Measurements from ENCODE around the gene LHFPL2.

The LHFPL2 gene

GRCh38 chr5:78597068-78597973 lies 51.3 kb downstream of the LHFPL2 start:
- DNase-seq (ENCODE audit: low read depth in 2 of 2), result no peak

- DNase-seq (ENCODE audit: low read depth in 2 of 2), result no peak
Observed at GRCh38 chr5:78595458-78595921, 53.1 kb downstream of the LHFPL2 start.

- DNase-seq (ENCODE audit: low read depth in 2 of 2), result no peak
Observed at GRCh38 chr5:78594610-78595457, 53.7 kb downstream of the LHFPL2 start.

GRCh38 chr5:78594021-78594420 lies 54.6 kb downstream of the LHFPL2 start:
- no peak for DNase-seq (ENCODE audit: low read depth in 2 of 2)

- no peak for DNase-seq (ENCODE audit: low read depth in 2 of 2)
Observed at GRCh38 chr5:78593465-78593864, 55.1 kb downstream of the LHFPL2 start.

- no peak for DNase-seq (ENCODE audit: low read depth in 2 of 2)
Observed at GRCh38 chr5:78592735-78593386, 55.7 kb downstream of the LHFPL2 start.

- DNase-seq (ENCODE audit: low read depth in 2 of 2), result no peak
Observed at GRCh38 chr5:78591972-78592700, 56.4 kb downstream of the LHFPL2 start.

- no peak for DNase-seq (ENCODE audit: low read depth in 2 of 2)
Observed at GRCh38 chr5:78591138-78591612, 57.4 kb downstream of the LHFPL2 start.

- DNase-seq (ENCODE audit: low read depth in 2 of 2), result no peak
Observed at GRCh38 chr5:78589923-78590322, 58.6 kb downstream of the LHFPL2 start.

GRCh38 chr5:78588507-78588906 lies 60.1 kb downstream of the LHFPL2 start:
- no peak for DNase-seq (ENCODE audit: low read depth in 2 of 2)

GRCh38 chr5:78587775-78588291 lies 60.7 kb downstream of the LHFPL2 start:
- no peak for DNase-seq (ENCODE audit: low read depth in 2 of 2)

GRCh38 chr5:78587081-78587774 lies 61.3 kb downstream of the LHFPL2 start:
- DNase-seq (ENCODE audit: low read depth in 2 of 2), result no peak

GRCh38 chr5:78586251-78586650 lies 62.3 kb downstream of the LHFPL2 start:
- DNase-seq (ENCODE audit: low read depth in 2 of 2), result no peak

GRCh38 chr5:78578015-78578414 lies 70.6 kb downstream of the LHFPL2 start:
- no peak for DNase-seq (ENCODE audit: low read depth in 2 of 2)

- DNase-seq (ENCODE audit: low read depth in 2 of 2), result no peak
Observed at GRCh38 chr5:78577071-78577807, 71.3 kb downstream of the LHFPL2 start.

- no peak for DNase-seq (ENCODE audit: low read depth in 2 of 2)
Observed at GRCh38 chr5:78576376-78576775, 72.2 kb downstream of the LHFPL2 start.

- no peak for DNase-seq (ENCODE audit: low read depth in 2 of 2)
Observed at GRCh38 chr5:78574731-78575161, 73.8 kb downstream of the LHFPL2 start.

GRCh38 chr5:78574131-78574673 lies 74.4 kb downstream of the LHFPL2 start:
- no peak for DNase-seq (ENCODE audit: low read depth in 2 of 2)

- no peak for DNase-seq (ENCODE audit: low read depth in 2 of 2)
Observed at GRCh38 chr5:78573318-78573717, 75.3 kb downstream of the LHFPL2 start.

Data from stimulated activated CD4-positive, alpha-beta T cell treated with anti-CD3 and anti-CD28 coated beads, Interleukin-15, amount 100 ng/mL, for 48 hours (primary cell).